Mesothelial cell of epicardium (in vitro differentiated cells): ENCODE results near the gene MANBA. TPM values are rescaled to one million over a fixed set of nuclear protein-coding genes. Genes with fewer than 3 reads are reported as not detected.

Source experiments
- DNase-seq, 2 experiments: peaks; one replicate each; pipeline ENCODE4 v3.0.0; 2021; ENCODE audit warnings: low spot score in 2 of 2; ENCODE audit not compliant: unreplicated experiment in 2 of 2
- H3K27ac Mint-ChIP-seq: 2 replicates; pipeline ENCODE4 v1.8.0; 2021; ENCODE audit warnings: mixed read lengths
- H3K27me3 Mint-ChIP-seq: 2 replicates; pipeline ENCODE4 v1.8.0; 2021; ENCODE audit warnings: low read depth, mixed read lengths
- H3K36me3 Mint-ChIP-seq: 2 replicates; pipeline ENCODE4 v1.8.0; 2021; ENCODE audit warnings: mixed read lengths
- H3K4me1 Mint-ChIP-seq: 2 replicates; pipeline ENCODE4 v1.8.0; 2021; ENCODE audit warnings: mixed read lengths
- H3K4me3 Mint-ChIP-seq: 2 replicates; pipeline ENCODE4 v1.8.0; 2021; ENCODE audit warnings: mild to moderate bottlenecking, moderate library complexity, mixed read lengths
- H3K9me3 Mint-ChIP-seq: 2 replicates; pipeline ENCODE4 v1.8.0; 2021; ENCODE audit warnings: mixed read lengths
- CTCF ChIP-seq: fragments of 200-600 bp; sonication (generic); IDR thresholded peaks from one replicate; pipeline ENCODE4 v1.5.0; 2021; ENCODE audit warnings: antibody characterized with exemption; ENCODE audit not compliant: unreplicated experiment
- total RNA-seq: library from RNA; stranded (reverse); gene quantifications from 3 replicates; pipeline ENCODE4 v1.2.1, GENCODE V29; 2021

MANBA gene
- total RNA-seq, 1 donor from 2014 or later = 39.2 TPM

DNA sequence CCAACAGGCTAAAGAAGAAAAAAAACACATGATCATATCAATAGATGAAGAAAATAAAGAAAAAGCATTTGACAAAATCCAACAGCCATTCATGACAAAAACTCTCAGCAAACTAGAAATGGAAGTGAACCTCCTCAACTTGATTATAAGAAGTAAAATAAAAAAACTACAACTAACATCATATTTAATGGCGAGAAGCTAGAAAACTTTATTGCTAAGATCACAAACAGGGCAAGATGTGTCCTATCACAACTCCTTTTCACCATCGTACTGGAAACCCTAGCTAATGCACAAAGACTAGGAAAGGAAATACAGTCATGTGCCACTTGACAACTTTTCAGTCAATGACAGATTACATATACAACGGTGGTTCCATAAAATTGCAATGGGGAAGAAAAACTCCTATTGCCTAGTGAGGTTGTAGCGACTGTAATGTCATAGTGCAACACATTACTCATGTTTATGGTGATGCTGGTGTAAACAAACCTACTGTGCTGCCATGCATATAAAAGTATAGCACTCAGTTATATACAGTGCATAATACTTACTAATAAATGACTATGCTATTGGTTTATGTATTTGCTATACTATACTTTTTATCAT lies 12.1 kb upstream of the MANBA start:
- no peak overlapping the region for H3K27ac Mint-ChIP-seq
- H3K4me1 Mint-ChIP-seq = no peaks in the 10 kb centered on the region
- no peak for TF ChIP-seq CTCF
- H3K36me3 Mint-ChIP-seq = no peaks in the 10 kb centered on the region
- DNase-seq = no peak
- H3K27me3 Mint-ChIP-seq = no peaks in the 10 kb centered on the region
- no peak overlapping the region for H3K4me3 Mint-ChIP-seq
- peaks cover 8% of the 10 kb centered on the region for H3K9me3 Mint-ChIP-seq

GRCh38 chr4:102764901-102765300 lies 4.1 kb upstream of the MANBA start:
- Mint-ChIP-seq H3K36me3 (no peaks in the 10 kb centered on the region), H3K4me3 (no peak overlapping the region), H3K9me3 (no peaks in the 10 kb centered on the region), H3K27me3 (no peaks in the 10 kb centered on the region), H3K4me1 (peaks cover 20% of the 10 kb centered on the region), H3K27ac (peak overlapping the region; percentile 47)
- no peak for DNase-seq
- no peak for TF ChIP-seq CTCF

GRCh38 chr4:102761906-102762305 lies 1.1 kb upstream of the MANBA start:
- H3K27me3 Mint-ChIP-seq = no peaks in the 10 kb centered on the region
- no peaks in the 10 kb centered on the region for H3K36me3 Mint-ChIP-seq
- H3K9me3 Mint-ChIP-seq = no peaks in the 10 kb centered on the region
- no peak for TF ChIP-seq CTCF
- H3K4me3 Mint-ChIP-seq = peak overlapping the region; percentile 96
- peaks cover 43% of the 10 kb centered on the region for H3K4me1 Mint-ChIP-seq
- DNase-seq = no peak
- H3K27ac Mint-ChIP-seq = peak overlapping the region; percentile 41

- H3K27ac Mint-ChIP-seq = peak overlapping the region; percentile 81
- no peaks in the 10 kb centered on the region for H3K27me3 Mint-ChIP-seq
- peaks cover 43% of the 10 kb centered on the region for H3K4me1 Mint-ChIP-seq
- H3K9me3 Mint-ChIP-seq = no peaks in the 10 kb centered on the region
- peak overlapping the region; percentile 96 for H3K4me3 Mint-ChIP-seq
- TF ChIP-seq CTCF = no peak
- peak in 1 of 2 experiments; percentile 47 for DNase-seq
- H3K36me3 Mint-ChIP-seq = no peaks in the 10 kb centered on the region
Observed at GRCh38 chr4:102761296-102761701, 531 bp upstream of the MANBA start.

DNA sequence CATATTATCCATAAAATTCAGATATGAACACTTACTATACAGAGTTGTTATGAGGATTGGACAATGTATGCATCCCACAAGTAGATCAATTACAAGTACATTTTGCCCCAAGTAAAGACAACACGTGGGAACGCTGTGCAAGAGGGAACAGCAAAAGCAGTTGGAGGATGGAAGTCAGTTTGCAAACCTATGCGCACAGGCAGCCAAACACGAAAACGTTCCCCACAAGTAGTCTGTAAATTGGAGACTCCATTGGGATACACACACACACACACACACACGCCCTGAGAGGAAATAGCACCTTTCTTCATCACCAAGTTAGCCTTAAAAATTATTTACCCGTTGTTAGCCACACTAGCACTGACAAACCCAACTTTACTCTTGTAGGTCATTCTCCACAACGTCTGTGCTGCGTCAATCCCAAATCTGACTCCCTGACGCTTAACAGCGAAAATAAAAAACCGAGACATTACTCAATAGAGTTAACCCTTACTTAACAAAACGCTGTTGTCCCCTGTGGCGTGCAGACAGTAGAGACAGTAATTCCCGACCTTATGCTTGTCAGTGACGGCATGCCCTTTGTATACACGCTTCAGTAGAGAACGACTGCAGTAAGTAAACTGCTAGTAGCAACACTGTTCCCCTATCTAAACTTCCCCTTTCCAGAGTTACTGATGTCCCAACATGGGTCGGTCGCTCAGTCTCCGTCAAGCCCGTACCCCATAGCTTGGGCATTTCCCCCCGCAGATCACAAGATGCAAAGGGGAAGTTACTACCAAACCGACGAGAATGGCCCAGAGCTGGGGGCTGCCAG lies 730 bp downstream of the MANBA start:
- Mint-ChIP-seq H3K27me3 (no peaks in the 10 kb centered on the region), H3K4me3 (peak overlapping the region; percentile 96), H3K9me3 (no peaks in the 10 kb centered on the region), H3K36me3 (peaks cover 2% of the 10 kb centered on the region), H3K27ac (peak overlapping the region; percentile 94), H3K4me1 (peaks cover 41% of the 10 kb centered on the region)
- no peak for DNase-seq
- TF ChIP-seq CTCF = no peak
